Parathyroid adenoma (tissue), 2 donors: ENCODE measurements around the gene CKMT2.
"Not testable (repeated sequence)": the region's sequence is repeated elsewhere in the genome, so short reads cannot be mapped to it uniquely, and the experiment has no call there.

Experiments used
- H2AFZ ChIP-seq: fragments of 300-600 bp; sonication (generic); one replicate; pipeline ENCODE4 v1.7.0; 2017; ENCODE audit warnings: antibody characterized with exemption, mild to moderate bottlenecking
- H3K27ac ChIP-seq: fragments of 300-600 bp; sonication (generic); one replicate; pipeline ENCODE4 v1.7.0; 2017
- H3K27me3 ChIP-seq: fragments of 300-600 bp; sonication (generic); one replicate; pipeline ENCODE4 v1.7.0; 2017; ENCODE audit warnings: low read length; ENCODE audit not compliant: control insufficient read depth, insufficient read depth
- H3K36me3 ChIP-seq: fragments of 300-600 bp; sonication (generic); one replicate; pipeline ENCODE4 v1.7.0; 2017; ENCODE audit warnings: low read length; ENCODE audit not compliant: control insufficient read depth, insufficient read depth
- H3K4me1 ChIP-seq: fragments of 300-600 bp; sonication (generic); one replicate; pipeline ENCODE4 v1.7.0; 2017; ENCODE audit warnings: control low read depth
- H3K4me2 ChIP-seq: fragments of 300-600 bp; sonication (generic); one replicate; pipeline ENCODE4 v1.7.0; 2017; ENCODE audit warnings: low read length
- H3K4me3 ChIP-seq: fragments of 300-600 bp; sonication (generic); one replicate; pipeline ENCODE4 v1.7.0; 2017; ENCODE audit warnings: low read depth, low read length
- H3K79me2 ChIP-seq: fragments of 300-600 bp; sonication (generic); one replicate; pipeline ENCODE4 v1.7.0; 2017; ENCODE audit warnings: control low read depth
- H3K9ac ChIP-seq: fragments of 300-600 bp; sonication (generic); one replicate; pipeline ENCODE4 v1.7.0; 2017; ENCODE audit warnings: mild to moderate bottlenecking
- H3K9me3 ChIP-seq: fragments of 300-600 bp; sonication (generic); one replicate; pipeline ENCODE4 v1.7.0; 2017; ENCODE audit warnings: low read length; ENCODE audit not compliant: control insufficient read depth
- TF ChIP-seq, protein P1 (sequence below): fragments of 300-600 bp; sonication (generic); IDR thresholded peaks from one replicate; pipeline ENCODE4 v1.7.0; 2017; ENCODE audit warnings: antibody characterized with exemption, mild to moderate bottlenecking
- donor health status: primary hyperparathyroidism.

Gene CKMT2

DNA sequence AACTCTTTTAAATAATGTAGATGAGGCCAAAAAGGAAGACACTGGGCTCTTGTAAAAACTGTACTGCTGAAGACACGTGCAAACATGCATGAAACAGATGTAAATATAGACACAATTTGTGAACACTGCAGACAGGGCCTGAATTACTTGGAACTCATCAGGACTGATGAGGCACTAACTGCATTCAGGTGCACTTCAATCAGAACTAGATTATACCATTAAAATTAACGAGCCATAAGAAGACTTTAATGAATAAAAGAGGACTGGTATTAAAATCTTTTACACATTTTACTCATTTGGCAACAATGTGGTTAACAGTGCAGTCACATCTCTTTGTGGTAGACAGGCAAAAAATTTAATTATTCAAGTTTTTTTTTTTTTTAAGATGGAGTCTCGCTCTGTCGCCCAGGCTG is 54.9 kb downstream of the CKMT2 start:
- H3K36me3 ChIP-seq = no peaks in the 10 kb centered on the region
- no peaks in the 10 kb centered on the region for H3K9me3 ChIP-seq
- H2AFZ ChIP-seq = no peak overlapping the region
- no peak overlapping the region for H3K4me2 ChIP-seq
- H3K79me2 ChIP-seq = peaks cover 31% of the 10 kb centered on the region
- H3K27ac ChIP-seq = no peak overlapping the region
- H3K4me3 ChIP-seq = no peak overlapping the region
- H3K27me3 ChIP-seq = no peaks in the 10 kb centered on the region
- H3K4me1 ChIP-seq = no peaks in the 10 kb centered on the region
- no peak overlapping the region for H3K9ac ChIP-seq
- TF ChIP-seq, protein P1, sequence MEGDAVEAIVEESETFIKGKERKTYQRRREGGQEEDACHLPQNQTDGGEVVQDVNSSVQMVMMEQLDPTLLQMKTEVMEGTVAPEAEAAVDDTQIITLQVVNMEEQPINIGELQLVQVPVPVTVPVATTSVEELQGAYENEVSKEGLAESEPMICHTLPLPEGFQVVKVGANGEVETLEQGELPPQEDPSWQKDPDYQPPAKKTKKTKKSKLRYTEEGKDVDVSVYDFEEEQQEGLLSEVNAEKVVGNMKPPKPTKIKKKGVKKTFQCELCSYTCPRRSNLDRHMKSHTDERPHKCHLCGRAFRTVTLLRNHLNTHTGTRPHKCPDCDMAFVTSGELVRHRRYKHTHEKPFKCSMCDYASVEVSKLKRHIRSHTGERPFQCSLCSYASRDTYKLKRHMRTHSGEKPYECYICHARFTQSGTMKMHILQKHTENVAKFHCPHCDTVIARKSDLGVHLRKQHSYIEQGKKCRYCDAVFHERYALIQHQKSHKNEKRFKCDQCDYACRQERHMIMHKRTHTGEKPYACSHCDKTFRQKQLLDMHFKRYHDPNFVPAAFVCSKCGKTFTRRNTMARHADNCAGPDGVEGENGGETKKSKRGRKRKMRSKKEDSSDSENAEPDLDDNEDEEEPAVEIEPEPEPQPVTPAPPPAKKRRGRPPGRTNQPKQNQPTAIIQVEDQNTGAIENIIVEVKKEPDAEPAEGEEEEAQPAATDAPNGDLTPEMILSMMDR = no peak

GRCh38 chr5:81290146-81290545 is 57.0 kb downstream of the CKMT2 start:
- TF ChIP-seq, protein P1 = no peak
- H3K27ac ChIP-seq = no peak overlapping the region
- H3K9ac ChIP-seq = no peak overlapping the region
- no peak overlapping the region for H3K4me2 ChIP-seq
- H3K4me3 ChIP-seq = no peak overlapping the region
- no peaks in the 10 kb centered on the region for H3K4me1 ChIP-seq
- no peak overlapping the region for H2AFZ ChIP-seq
- H3K79me2 ChIP-seq = peaks cover 46% of the 10 kb centered on the region
- no peaks in the 10 kb centered on the region for H3K36me3 ChIP-seq
- no peaks in the 10 kb centered on the region for H3K27me3 ChIP-seq
- H3K9me3 ChIP-seq = no peaks in the 10 kb centered on the region

- no peak overlapping the region for H3K4me2 ChIP-seq
- no peaks in the 10 kb centered on the region for H3K4me1 ChIP-seq
- H3K9ac ChIP-seq = no peak overlapping the region
- peaks cover 46% of the 10 kb centered on the region for H3K79me2 ChIP-seq
- H2AFZ ChIP-seq = no peak overlapping the region
- no peaks in the 10 kb centered on the region for H3K9me3 ChIP-seq
- TF ChIP-seq, protein P1 = no peak
- H3K4me3 ChIP-seq = no peak overlapping the region
- no peaks in the 10 kb centered on the region for H3K36me3 ChIP-seq
- H3K27me3 ChIP-seq = no peaks in the 10 kb centered on the region
- H3K27ac ChIP-seq = no peak overlapping the region
These were observed 59.0 kb downstream of the CKMT2 start for GRCh38 chr5:81292130-81292529.

- H2AFZ ChIP-seq = not testable (repeated sequence)
These were observed 60.9 kb downstream of the CKMT2 start for GRCh38 chr5:81294021-81294420.

DNA sequence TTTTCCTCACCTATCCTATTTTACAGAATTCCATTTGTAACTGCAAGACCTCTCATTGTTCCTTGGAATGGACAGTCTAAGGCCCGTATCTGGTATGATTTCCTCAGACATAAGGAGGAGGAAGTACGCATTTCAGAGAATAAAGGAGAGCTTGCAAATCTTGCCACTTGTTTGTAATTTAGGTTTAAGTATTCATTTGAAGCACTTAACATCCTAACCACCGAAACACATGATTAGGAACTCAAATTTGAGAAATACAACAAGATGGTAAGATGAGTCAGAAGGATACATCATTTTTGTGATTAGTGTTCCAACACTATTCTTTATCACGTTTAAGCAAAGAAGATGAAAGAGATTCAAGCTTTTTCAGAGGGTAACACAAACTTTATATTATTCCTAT is 64.4 kb downstream of the CKMT2 start:
- Histone ChIP-seq H3K9ac (no peak overlapping the region), H3K9me3 (no peaks in the 10 kb centered on the region), H3K36me3 (no peaks in the 10 kb centered on the region), H3K79me2 (peaks cover 33% of the 10 kb centered on the region), H3K4me2 (no peak overlapping the region), H2AFZ (no peak overlapping the region), H3K4me1 (peaks cover 19% of the 10 kb centered on the region), H3K4me3 (no peak overlapping the region), H3K27me3 (no peaks in the 10 kb centered on the region), H3K27ac (no peak overlapping the region)
- TF ChIP-seq, protein P1 = no peak

More at GRCh38 chr5:81294021-81294420, 60.9 kb downstream of the CKMT2 start:
- H3K27ac ChIP-seq, H3K4me2 ChIP-seq, H3K9me3 ChIP-seq, H3K27me3 ChIP-seq, H3K4me1 ChIP-seq, H3K9ac ChIP-seq, H3K36me3 ChIP-seq, H3K4me3 ChIP-seq: not testable (repeated sequence)
- peaks cover 43% of the 10 kb centered on the region for H3K79me2 ChIP-seq
